ENCODE data around the gene GHRL. TPM values are rescaled to one million over a fixed set of nuclear protein-coding genes. Genes with fewer than 3 reads are reported as not detected.

The GHRL gene
- total RNA-seq, 6 experiments from 2014 or later = 0.32 to 0.43 TPM; not detected in 4

DNA sequence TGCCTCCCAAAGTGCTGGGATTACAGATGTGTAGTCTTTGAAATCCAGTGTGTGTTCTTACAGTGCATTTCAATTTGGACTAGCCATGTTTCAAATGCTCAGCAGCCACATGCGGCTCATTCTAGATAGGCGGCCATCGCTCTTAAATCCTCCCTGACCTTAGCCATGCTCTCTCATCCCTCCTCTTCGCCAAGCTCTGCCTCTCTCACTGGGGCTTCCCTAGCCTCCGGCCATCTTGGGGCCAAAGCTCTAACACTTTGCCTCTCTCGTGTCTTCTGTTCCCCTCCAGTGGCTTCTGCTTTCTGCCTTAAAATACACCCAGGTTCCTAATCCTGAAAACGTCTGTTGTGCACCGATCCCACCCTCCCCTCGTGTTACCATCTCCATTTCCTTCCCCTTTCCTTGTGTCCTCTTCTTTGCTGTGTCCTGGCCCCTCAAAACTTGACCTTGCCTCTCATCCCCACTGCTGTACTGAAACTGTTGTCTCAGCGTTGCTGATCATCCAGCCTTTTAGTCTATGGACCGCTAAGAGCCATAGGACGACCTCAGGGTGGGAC lies 1.4 kb upstream of the GHRL start:
- no peaks in the 10 kb centered on the region for H3K27me3 ChIP-seq
- intact Hi-C loops (cut with DNase I) = no loop called here
- DNase-seq (no peak), ATAC-seq (no peak)
- H3K4me3 ChIP-seq = no peak overlapping the region
- H3K36me3 ChIP-seq = no peaks in the 10 kb centered on the region
- no peaks in the 10 kb centered on the region for H3K9me3 ChIP-seq
- peaks cover 0 to 11% (median 5%) of the 10 kb centered on the region in 4 donors for H3K4me1 ChIP-seq
- TF ChIP-seq, protein P1, sequence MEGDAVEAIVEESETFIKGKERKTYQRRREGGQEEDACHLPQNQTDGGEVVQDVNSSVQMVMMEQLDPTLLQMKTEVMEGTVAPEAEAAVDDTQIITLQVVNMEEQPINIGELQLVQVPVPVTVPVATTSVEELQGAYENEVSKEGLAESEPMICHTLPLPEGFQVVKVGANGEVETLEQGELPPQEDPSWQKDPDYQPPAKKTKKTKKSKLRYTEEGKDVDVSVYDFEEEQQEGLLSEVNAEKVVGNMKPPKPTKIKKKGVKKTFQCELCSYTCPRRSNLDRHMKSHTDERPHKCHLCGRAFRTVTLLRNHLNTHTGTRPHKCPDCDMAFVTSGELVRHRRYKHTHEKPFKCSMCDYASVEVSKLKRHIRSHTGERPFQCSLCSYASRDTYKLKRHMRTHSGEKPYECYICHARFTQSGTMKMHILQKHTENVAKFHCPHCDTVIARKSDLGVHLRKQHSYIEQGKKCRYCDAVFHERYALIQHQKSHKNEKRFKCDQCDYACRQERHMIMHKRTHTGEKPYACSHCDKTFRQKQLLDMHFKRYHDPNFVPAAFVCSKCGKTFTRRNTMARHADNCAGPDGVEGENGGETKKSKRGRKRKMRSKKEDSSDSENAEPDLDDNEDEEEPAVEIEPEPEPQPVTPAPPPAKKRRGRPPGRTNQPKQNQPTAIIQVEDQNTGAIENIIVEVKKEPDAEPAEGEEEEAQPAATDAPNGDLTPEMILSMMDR (IDR thresholded peaks at IDR 0.05) = no peak
- no peak for TF ChIP-seq POLR2A (IDR thresholded peaks at IDR 0.05)
- 74% methylated on average over 11 of the region's 12 CpGs for WGBS (ENCODE audit: insufficient coverage, low coverage, low lambda C conversion rate, missing lambda C conversion rate)
- H3K27ac ChIP-seq = no peak overlapping the region

DNA sequence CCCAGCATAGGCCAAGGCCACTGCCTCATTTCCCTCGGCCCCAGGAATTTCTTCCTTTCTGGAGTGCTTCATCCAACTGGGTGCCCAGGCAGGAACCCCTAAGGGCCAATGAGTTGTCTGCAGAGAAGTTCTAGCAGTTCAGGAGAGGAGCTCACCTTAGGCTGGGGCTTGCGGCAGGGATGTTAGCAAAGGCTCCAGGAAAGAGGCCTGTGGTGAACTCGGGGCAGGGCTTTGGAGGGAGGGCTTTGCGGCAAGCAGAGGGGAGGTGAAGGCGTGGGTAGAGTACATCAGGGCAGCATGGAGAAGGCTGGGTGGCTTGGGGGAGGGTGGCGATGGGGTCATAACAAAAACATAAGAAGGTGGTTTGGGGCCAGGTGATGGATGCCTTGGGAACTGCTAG lies 1.1 kb downstream of the GHRL start:
- TF ChIP-seq, protein P1 (IDR thresholded peaks at IDR 0.05) = no peak
- no peak for TF ChIP-seq POLR2A (IDR thresholded peaks at IDR 0.05)
- no peak for DNase-seq
- peaks cover 0 to 11% (median 0%) of the 10 kb centered on the region in 4 donors for H3K36me3 ChIP-seq

DNA sequence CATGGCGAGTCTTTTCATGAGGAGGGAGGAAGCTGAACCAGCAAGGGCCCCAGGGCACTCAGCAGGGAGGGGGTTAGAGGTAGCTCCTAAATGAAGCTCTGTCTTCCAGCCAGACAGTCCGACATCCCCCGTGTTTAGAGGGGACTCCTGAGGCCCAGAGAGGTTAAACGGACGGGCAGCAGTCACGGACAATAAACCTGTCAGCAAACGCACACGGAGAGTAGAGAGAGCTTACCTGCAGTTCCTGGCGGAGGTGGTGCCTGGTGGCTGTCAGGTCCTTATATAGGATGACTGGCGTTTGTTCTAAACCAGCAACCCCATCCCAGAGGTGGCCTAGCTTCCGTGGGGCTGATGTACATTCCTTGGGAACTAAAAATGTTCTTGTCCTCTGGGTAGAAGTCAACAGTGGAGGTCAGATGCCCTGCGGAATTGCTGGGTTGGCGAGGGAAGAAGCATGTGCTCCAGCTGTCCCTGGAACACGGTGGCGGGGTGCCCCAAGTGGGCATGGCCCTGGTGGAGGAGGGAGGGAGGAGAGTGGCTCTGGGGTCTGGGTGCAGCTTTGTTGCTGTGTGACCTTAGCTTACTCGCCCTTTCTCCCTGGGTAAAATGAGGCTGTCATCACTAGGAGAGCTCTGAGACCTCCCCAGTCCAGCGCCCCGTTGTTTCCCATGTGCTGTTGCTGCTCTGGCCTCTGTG lies 2.1 kb downstream of the GHRL start:
- intact Hi-C loops (cut with DNase I) = no loop called here
- TF ChIP-seq, protein P1 (IDR thresholded peaks at IDR 0.05) = no peak
- TF ChIP-seq POLR2A (IDR thresholded peaks at IDR 0.05) = no peak
- no peaks in the 10 kb centered on the region for H3K27me3 ChIP-seq
- WGBS (ENCODE audit: insufficient coverage, low coverage, low lambda C conversion rate, missing lambda C conversion rate) = 87% methylated on average over 11 of the region's 18 CpGs
- peaks cover 0 to 11% (median 0%) of the 10 kb centered on the region in 4 donors for H3K36me3 ChIP-seq
- ATAC-seq (no peak), DNase-seq (no peak)
- H3K4me3 ChIP-seq = no peak overlapping the region
- no peaks in the 10 kb centered on the region for H3K9me3 ChIP-seq
- no peak overlapping the region for H3K27ac ChIP-seq
- H3K4me1 ChIP-seq = no peaks in the 10 kb centered on the region

More for the DNA sequence above, 1.1 kb downstream of the GHRL start:
- Histone ChIP-seq H3K4me1 (peaks cover 0 to 6% (median 3%) of the 10 kb centered on the region in 4 donors), H3K9me3 (no peaks in the 10 kb centered on the region), H3K27me3 (no peaks in the 10 kb centered on the region), H3K27ac (no peak overlapping the region), H3K4me3 (no peak overlapping the region)
- WGBS (ENCODE audit: insufficient coverage, low coverage, low lambda C conversion rate, missing lambda C conversion rate) = 88% methylated on average over 4 of the region's 6 CpGs
- ATAC-seq = no peak
- intact Hi-C loops (cut with DNase I) = no loop called here

DNA sequence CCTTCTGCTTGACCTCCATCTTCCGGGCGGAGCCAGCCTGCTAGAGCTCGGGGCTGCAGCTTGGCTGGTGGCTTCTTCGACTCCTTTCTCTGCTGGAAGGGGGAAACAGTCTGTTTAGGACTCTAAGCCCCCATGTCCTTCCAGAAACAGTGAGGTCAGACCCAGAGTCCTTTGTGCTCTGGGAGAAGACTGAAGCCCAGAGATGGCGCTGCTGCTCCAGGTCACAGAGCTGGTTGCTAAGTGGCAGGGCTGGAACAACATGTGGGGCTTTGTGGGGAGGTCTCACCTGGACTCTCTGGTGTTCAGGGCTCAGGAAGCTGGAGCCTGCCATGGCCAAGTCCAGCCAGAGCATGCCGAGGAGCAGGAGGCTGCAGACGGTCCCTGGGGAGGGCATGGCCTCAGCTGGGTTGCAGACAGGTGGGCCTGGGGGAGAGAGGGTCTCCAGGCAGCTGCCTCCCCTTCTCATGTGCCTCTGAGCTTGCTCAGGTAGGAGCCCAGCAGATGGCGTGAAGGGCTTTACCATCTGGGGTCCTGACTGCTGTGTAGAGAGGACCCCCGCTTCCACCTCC lies 2.9 kb downstream of the GHRL start:
- no peak for ATAC-seq
- Histone ChIP-seq H3K27me3 (no peaks in the 10 kb centered on the region), H3K4me1 (no peaks in the 10 kb centered on the region), H3K4me3 (no peak overlapping the region), H3K36me3 (peaks cover 0 to 11% (median 0%) of the 10 kb centered on the region in 4 donors), H3K27ac (no peak overlapping the region), H3K9me3 (no peaks in the 10 kb centered on the region)
- DNase-seq = no peak
- intact Hi-C loops (cut with DNase I) = no loop called here
- TF ChIP-seq, protein P1 (IDR thresholded peaks at IDR 0.05) = no peak
- no peak for TF ChIP-seq POLR2A (IDR thresholded peaks at IDR 0.05)
- 87% methylated on average over 4 of the region's 9 CpGs for WGBS (ENCODE audit: insufficient coverage, low coverage, low lambda C conversion rate, missing lambda C conversion rate)
